H1 (cell line): Measurements from ENCODE around the gene FRMD3. TPM values are rescaled to one million over a fixed set of nuclear protein-coding genes. Genes with fewer than 3 reads are reported as not detected.

Experiments used
- ATF3 ChIP-seq: IDR thresholded peaks from 2 replicates; pipeline ENCODE4 v1.6.1; 2011; ENCODE audit warnings: low read depth, mild to moderate bottlenecking, low read length; ENCODE audit not compliant: insufficient read depth
- BCL11A ChIP-seq, 2 experiments: IDR thresholded peaks; one replicate each; pipeline ENCODE4 v1.6.1; 2011; ENCODE audit warnings: low read depth in 2 of 2, low read length in 2 of 2, mild to moderate bottlenecking in 2 of 2
- CHD1 ChIP-seq: IDR thresholded peaks from 2 replicates; pipeline ENCODE4 v1.6.1; 2012; ENCODE audit warnings: low read depth, low read length, improper control_type of control experiment
- CHD7 ChIP-seq: fragments of 300-600 bp; sonication (generic); IDR thresholded peaks from 2 replicates; pipeline ENCODE4 v1.7.1; 2012; ENCODE audit warnings: low read length, moderate library complexity, mild to moderate bottlenecking, inconsistent platforms; ENCODE audit not compliant: insufficient replicate concordance
- CREB1 ChIP-seq: IDR thresholded peaks from 2 replicates; pipeline ENCODE4 v1.6.1; 2012; ENCODE audit warnings: inconsistent platforms
- FOSL1 ChIP-seq: IDR thresholded peaks from 2 replicates; pipeline ENCODE4 v1.6.1; 2011; ENCODE audit warnings: mild to moderate bottlenecking, low read depth, low read length, moderate library complexity; ENCODE audit not compliant: insufficient read depth
- HDAC6 ChIP-seq: IDR thresholded peaks from one replicate; pipeline ENCODE4 v1.7.1; 2012; ENCODE audit warnings: low read depth, mild to moderate bottlenecking, inconsistent platforms, low read length, moderate library complexity
- RAD21 ChIP-seq, 2 experiments: IDR thresholded peaks in 1 of 2; conservative IDR thresholded peaks in 1 of 2; 2 replicates each; pipeline ENCODE4 v1.6.1; 2011; ENCODE audit warnings: low read depth in 2 of 2, low read length in 2 of 2, improper control_type of control experiment in 1 of 2, inconsistent platforms in 1 of 2, mild to moderate bottlenecking in 1 of 2, moderate library complexity in 1 of 2
- RXRA ChIP-seq: IDR thresholded peaks from 2 replicates; pipeline ENCODE4 v1.6.1; 2011; ENCODE audit warnings: low read depth, mild to moderate bottlenecking, low read length, moderate library complexity; ENCODE audit not compliant: insufficient read depth
- SIN3A ChIP-seq, 2 experiments: IDR thresholded peaks in 1 of 2; conservative IDR thresholded peaks in 1 of 2; 2 replicates each; pipeline ENCODE4 v1.6.1; 2011 to 2012; ENCODE audit warnings: low read length in 2 of 2, improper control_type of control experiment in 1 of 2, low read depth in 1 of 2, mild to moderate bottlenecking in 1 of 2
- SP1 ChIP-seq: IDR thresholded peaks from 2 replicates; pipeline ENCODE4 v1.6.1; 2011; ENCODE audit warnings: low read depth, low read length
- polyA plus RNA-seq, 7 experiments: library from polyadenylated mRNA; depleted of rRNA in 3 of 7; stranded (reverse) in 5 of 7; unstranded in 2 of 7; fragments of >200 nt in 5 of 7; fragments of 200-250 nt in 2 of 7; gene quantifications; 1 replicate in 5 of 7; 2 replicates in 1 of 7; 4 replicates in 1 of 7; pipeline versions ENCODE4 v1.2.1 to v1.2.3, GENCODE V29; 2011 to 2013; ENCODE audit warnings: missing spikeins in 2 of 7, mixed read lengths in 2 of 7
- total RNA-seq: library from RNA; stranded (reverse); fragmentation: NEBNext Ultra II Directional; extraction: Animal tissue kit (Norgen Biotek cat#: 25700); gene quantifications from 2 replicates; pipeline ENCODE4 v1.2.1, GENCODE V29; 2021

Gene FRMD3
- total and polyA plus RNA-seq, 2 of the 8 experiments (the other 6 are each of a cell fraction or from before 2014, with no cell fraction given): 0.15 to 1.4 TPM

GRCh38 chr9:83435301-83435700 lies 102.9 kb downstream of the FRMD3 start (continued):
- TF ChIP-seq CHD7 (no peak), HDAC6 (no peak), SP1 (no peak), ATF3 (no peak), RAD21 (IDR thresholded peaks at IDR 0.05 in 1 of 2, conservative IDR thresholded peaks at IDR 0.05 in 1 of 2; ENCODE audit: low read depth in 2 of 2, low read length in 2 of 2) (no peak), FOSL1 (no peak), SIN3A (conservative IDR thresholded peaks at IDR 0.05 in 1 of 2, IDR thresholded peaks at IDR 0.05 in 1 of 2; ENCODE audit: low read depth in 1 of 2, low read length in 2 of 2) (no peak), CHD1 (no peak), RXRA (no peak), CREB1 (no peak), BCL11A (IDR thresholded peaks at IDR 0.05; ENCODE audit: low read depth in 2 of 2, low read length in 2 of 2) (no peak)
